Measurements from ENCODE around the gene BTBD7.
"Not testable (repeated sequence)": the region's sequence is repeated elsewhere in the genome, so short reads cannot be mapped to it uniquely, and the experiment has no call there.

BTBD7 gene

GRCh38 chr14:93269341-93270068 lies 63.3 kb downstream of the BTBD7 start:
- Mint-ChIP-seq H3K36me3 (ENCODE audit: low read depth) (no peaks in the 10 kb centered on the region), H3K4me1 (ENCODE audit: low read depth) (peaks cover 2% of the 10 kb centered on the region), H3K4me3 (no peak overlapping the region), H3K27ac (no peak overlapping the region), H3K9me3 (no peaks in the 10 kb centered on the region), H3K27me3 (ENCODE audit: low read depth) (no peaks in the 10 kb centered on the region)
- DNase-seq (ENCODE audit: low spot score), result no peak

- H3K4me3 Mint-ChIP-seq, result no peak overlapping the region
- no peaks in the 10 kb centered on the region for H3K9me3 Mint-ChIP-seq
- H3K27ac Mint-ChIP-seq, result no peak overlapping the region
- H3K36me3 Mint-ChIP-seq (ENCODE audit: low read depth), result peaks cover 3% of the 10 kb centered on the region
- H3K4me1 Mint-ChIP-seq (ENCODE audit: low read depth), result peaks cover 3% of the 10 kb centered on the region
- DNase-seq (ENCODE audit: low spot score), result no peak
- H3K27me3 Mint-ChIP-seq (ENCODE audit: low read depth), result no peaks in the 10 kb centered on the region
Measured at GRCh38 chr14:93268406-93268805, 64.4 kb downstream of the BTBD7 start.

- H3K4me3 Mint-ChIP-seq, result no peak overlapping the region
- H3K27ac Mint-ChIP-seq, result no peak overlapping the region
- H3K27me3 Mint-ChIP-seq (ENCODE audit: low read depth), result no peaks in the 10 kb centered on the region
Measured at GRCh38 chr14:93267149-93267711, 65.6 kb downstream of the BTBD7 start.

GRCh38 chr14:93266127-93266526 lies 66.7 kb downstream of the BTBD7 start:
- Mint-ChIP-seq H3K4me3 (no peak overlapping the region), H3K27me3 (ENCODE audit: low read depth) (no peaks in the 10 kb centered on the region), H3K4me1 (ENCODE audit: low read depth) (peaks cover 1% of the 10 kb centered on the region), H3K36me3 (ENCODE audit: low read depth) (peaks cover 6% of the 10 kb centered on the region), H3K9me3 (no peaks in the 10 kb centered on the region), H3K27ac (no peak overlapping the region)
- no peak for DNase-seq (ENCODE audit: low spot score)

More at GRCh38 chr14:93267149-93267711, 65.6 kb downstream of the BTBD7 start:
- no peak for DNase-seq (ENCODE audit: low spot score)
- H3K4me1 Mint-ChIP-seq (ENCODE audit: low read depth), result peaks cover 1% of the 10 kb centered on the region
- H3K9me3 Mint-ChIP-seq, result no peaks in the 10 kb centered on the region
- peaks cover 6% of the 10 kb centered on the region for H3K36me3 Mint-ChIP-seq (ENCODE audit: low read depth)

- Mint-ChIP-seq H3K4me3 (no peak overlapping the region), H3K9me3 (no peaks in the 10 kb centered on the region), H3K36me3 (ENCODE audit: low read depth) (peaks cover 6% of the 10 kb centered on the region), H3K27ac (no peak overlapping the region), H3K27me3 (ENCODE audit: low read depth) (no peaks in the 10 kb centered on the region), H3K4me1 (ENCODE audit: low read depth) (peaks cover 1% of the 10 kb centered on the region)
- no peak for DNase-seq (ENCODE audit: low spot score)
Measured at GRCh38 chr14:93263416-93263815, 69.4 kb downstream of the BTBD7 start.

GRCh38 chr14:93262446-93262845 lies 70.4 kb downstream of the BTBD7 start:
- H3K36me3 Mint-ChIP-seq (ENCODE audit: low read depth), result peaks cover 6% of the 10 kb centered on the region
- DNase-seq (ENCODE audit: low spot score), result no peak
- no peak overlapping the region for H3K4me3 Mint-ChIP-seq
- no peaks in the 10 kb centered on the region for H3K9me3 Mint-ChIP-seq
- H3K27me3 Mint-ChIP-seq (ENCODE audit: low read depth), result no peaks in the 10 kb centered on the region
- H3K27ac Mint-ChIP-seq, result no peak overlapping the region
- peaks cover 1% of the 10 kb centered on the region for H3K4me1 Mint-ChIP-seq (ENCODE audit: low read depth)

- H3K4me1 Mint-ChIP-seq (ENCODE audit: low read depth), result peaks cover 16% of the 10 kb centered on the region
- H3K27ac Mint-ChIP-seq, result no peak overlapping the region
- DNase-seq (ENCODE audit: low spot score), result no peak
- no peaks in the 10 kb centered on the region for H3K27me3 Mint-ChIP-seq (ENCODE audit: low read depth)
- H3K4me3 Mint-ChIP-seq, result no peak overlapping the region
- peaks cover 12% of the 10 kb centered on the region for H3K36me3 Mint-ChIP-seq (ENCODE audit: low read depth)
- no peaks in the 10 kb centered on the region for H3K9me3 Mint-ChIP-seq
Measured at GRCh38 chr14:93249128-93249831, 83.6 kb downstream of the BTBD7 start.

GRCh38 chr14:93246534-93246933 lies 86.3 kb downstream of the BTBD7 start:
- H3K9me3 Mint-ChIP-seq, result no peaks in the 10 kb centered on the region
- no peak for DNase-seq (ENCODE audit: low spot score)
- H3K4me1 Mint-ChIP-seq (ENCODE audit: low read depth), result peaks cover 16% of the 10 kb centered on the region
- H3K27ac Mint-ChIP-seq, result no peak overlapping the region
- H3K36me3 Mint-ChIP-seq (ENCODE audit: low read depth), result peaks cover 24% of the 10 kb centered on the region
- no peak overlapping the region for H3K4me3 Mint-ChIP-seq
- no peaks in the 10 kb centered on the region for H3K27me3 Mint-ChIP-seq (ENCODE audit: low read depth)

GRCh38 chr14:93245764-93246420 lies 86.9 kb downstream of the BTBD7 start:
- Mint-ChIP-seq H3K36me3 (ENCODE audit: low read depth) (peaks cover 25% of the 10 kb centered on the region), H3K4me3 (no peak overlapping the region), H3K9me3 (no peaks in the 10 kb centered on the region), H3K27ac (no peak overlapping the region), H3K27me3 (ENCODE audit: low read depth) (no peaks in the 10 kb centered on the region), H3K4me1 (ENCODE audit: low read depth) (peaks cover 16% of the 10 kb centered on the region)
- DNase-seq (ENCODE audit: low spot score), result no peak

- no peak for DNase-seq (ENCODE audit: low spot score)
- H3K4me1 Mint-ChIP-seq (ENCODE audit: low read depth), result no peaks in the 10 kb centered on the region
- peaks cover 23% of the 10 kb centered on the region for H3K36me3 Mint-ChIP-seq (ENCODE audit: low read depth)
- H3K27me3 Mint-ChIP-seq (ENCODE audit: low read depth), result no peaks in the 10 kb centered on the region
- H3K9me3 Mint-ChIP-seq, result no peaks in the 10 kb centered on the region
- H3K27ac Mint-ChIP-seq, result no peak overlapping the region
- no peak overlapping the region for H3K4me3 Mint-ChIP-seq
Measured at GRCh38 chr14:93240678-93241000, 92.2 kb downstream of the BTBD7 start.

GRCh38 chr14:93239869-93240677 lies 92.8 kb downstream of the BTBD7 start:
- DNase-seq (ENCODE audit: low spot score), result no peak

GRCh38 chr14:93234798-93235197 lies 98.0 kb downstream of the BTBD7 start:
- H3K27ac Mint-ChIP-seq, result no peak overlapping the region
- no peaks in the 10 kb centered on the region for H3K9me3 Mint-ChIP-seq
- no peak overlapping the region for H3K4me3 Mint-ChIP-seq
- H3K36me3 Mint-ChIP-seq (ENCODE audit: low read depth), result peaks cover 2% of the 10 kb centered on the region
- H3K27me3 Mint-ChIP-seq (ENCODE audit: low read depth), result peaks cover 20% of the 10 kb centered on the region
- peaks cover 7% of the 10 kb centered on the region for H3K4me1 Mint-ChIP-seq (ENCODE audit: low read depth)
- DNase-seq (ENCODE audit: low spot score), result no peak

More at GRCh38 chr14:93239869-93240677, 92.8 kb downstream of the BTBD7 start:
- no peaks in the 10 kb centered on the region for H3K9me3 Mint-ChIP-seq
- H3K27me3 Mint-ChIP-seq (ENCODE audit: low read depth), result no peaks in the 10 kb centered on the region
- H3K4me1 Mint-ChIP-seq (ENCODE audit: low read depth), result no peaks in the 10 kb centered on the region
- H3K27ac Mint-ChIP-seq, result no peak overlapping the region
- H3K4me3 Mint-ChIP-seq, result no peak overlapping the region
- peaks cover 19% of the 10 kb centered on the region for H3K36me3 Mint-ChIP-seq (ENCODE audit: low read depth)

- not testable (repeated sequence) for H3K36me3 Mint-ChIP-seq (ENCODE audit: low read depth); H3K4me1 Mint-ChIP-seq (ENCODE audit: low read depth); H3K9me3 Mint-ChIP-seq; H3K27ac Mint-ChIP-seq; H3K4me3 Mint-ChIP-seq; DNase-seq (ENCODE audit: low spot score)
- peaks cover 20% of the 10 kb centered on the region for H3K27me3 Mint-ChIP-seq (ENCODE audit: low read depth)
Measured at GRCh38 chr14:93233078-93233477, 99.8 kb downstream of the BTBD7 start.
